ENCODE results near the gene S1PR5.

S1PR5 gene

GRCh38 chr19:10464456-10464855, 52.8 kb downstream of the S1PR5 start:
- no peak for DNase-seq

All from NCI-H1417 (cell line).